Trophoblast cell (in vitro differentiated cells and primary cell): ENCODE results near the gene PRR23A.

ENCODE experiments used
- DNase-seq, 2 donors: peaks; one replicate each; pipeline ENCODE4 v3.0.0-alpha.2; 2016
- H2AFZ ChIP-seq: 2 replicates; pipeline ENCODE4 v1.6.1; 2013; ENCODE audit warnings: low read length, moderate library complexity, mild to moderate bottlenecking; ENCODE audit not compliant: insufficient read depth, poor library complexity
- H2AK5ac ChIP-seq: 2 replicates; pipeline ENCODE4 v1.6.1; 2013; ENCODE audit warnings: mild to moderate bottlenecking, low read length
- H2BK120ac ChIP-seq: 2 replicates; pipeline ENCODE4 v1.6.1; 2013; ENCODE audit warnings: low read length, mild to moderate bottlenecking, moderate library complexity; ENCODE audit not compliant: insufficient read depth, poor library complexity
- H2BK12ac ChIP-seq: 2 replicates; pipeline ENCODE4 v1.6.1; 2013; ENCODE audit warnings: mild to moderate bottlenecking, low read length, moderate library complexity
- H2BK5ac ChIP-seq: 2 replicates; pipeline ENCODE4 v1.6.1; 2013; ENCODE audit warnings: low read length, low read depth, moderate library complexity, mild to moderate bottlenecking; ENCODE audit not compliant: poor library complexity
- H3K14ac ChIP-seq: 2 replicates; pipeline ENCODE4 v1.6.1; 2013; ENCODE audit warnings: mild to moderate bottlenecking, low read length
- H3K18ac ChIP-seq: 2 replicates; pipeline ENCODE4 v1.6.1; 2013; ENCODE audit warnings: mild to moderate bottlenecking, low read length
- H3K23ac ChIP-seq: 2 replicates; pipeline ENCODE4 v1.6.1; 2013; ENCODE audit warnings: low read length
- H3K27ac ChIP-seq: 2 replicates; pipeline ENCODE4 v1.5.1; 2013; ENCODE audit warnings: low read depth, mild to moderate bottlenecking, inconsistent platforms, low read length, moderate library complexity
- H3K27me3 ChIP-seq: 2 replicates; pipeline ENCODE4 v1.6.1; 2013; ENCODE audit warnings: inconsistent platforms, mild to moderate bottlenecking, low read length, moderate library complexity; ENCODE audit not compliant: insufficient read depth
- H3K36me3 ChIP-seq, 2 experiments: 1 replicate in 1 of 2; 2 replicates in 1 of 2; pipeline ENCODE4 v1.6.1; 2013; ENCODE audit warnings: low read length in 2 of 2, mild to moderate bottlenecking in 2 of 2, moderate library complexity in 1 of 2; ENCODE audit not compliant: insufficient read depth in 2 of 2, control insufficient read depth in 1 of 2
- H3K4ac ChIP-seq: 2 replicates; pipeline ENCODE4 v1.6.1; 2013; ENCODE audit warnings: low read depth, mild to moderate bottlenecking, low read length, moderate library complexity
- H3K4me1 ChIP-seq, 2 experiments: 1 replicate in 1 of 2; 2 replicates in 1 of 2; pipeline ENCODE4 v1.6.1; 2013; ENCODE audit warnings: low read length in 2 of 2, mild to moderate bottlenecking in 2 of 2, moderate library complexity in 1 of 2; ENCODE audit not compliant: insufficient read depth in 2 of 2, control insufficient read depth in 1 of 2
- H3K4me2 ChIP-seq: 2 replicates; pipeline ENCODE4 v1.6.1; 2013; ENCODE audit warnings: inconsistent platforms, mild to moderate bottlenecking, low read length, moderate library complexity
- H3K4me3 ChIP-seq: 2 replicates; pipeline ENCODE4 v1.5.1; 2013; ENCODE audit warnings: mild to moderate bottlenecking, low read depth, low read length, inconsistent platforms
- H3K79me1 ChIP-seq: one replicate; pipeline ENCODE4 v1.6.1; 2013; ENCODE audit warnings: low read length
- H3K79me2 ChIP-seq: 2 replicates; pipeline ENCODE4 v1.6.1; 2013; ENCODE audit warnings: low read length, mild to moderate bottlenecking; ENCODE audit not compliant: control insufficient read depth, insufficient read depth, poor library complexity
- H3K9ac ChIP-seq: 2 replicates; pipeline ENCODE4 v1.6.1; 2013; ENCODE audit warnings: mild to moderate bottlenecking, low read length
- H3K9me3 ChIP-seq: 2 replicates; pipeline ENCODE4 v1.6.1; 2013; ENCODE audit warnings: low read depth, mild to moderate bottlenecking, control low read depth, inconsistent platforms, low read length; ENCODE audit not compliant: insufficient read depth
- H4K12ac ChIP-seq: 2 replicates; pipeline ENCODE4 v1.6.1; 2013; ENCODE audit warnings: low read depth, mild to moderate bottlenecking, low read length, moderate library complexity
- H4K8ac ChIP-seq: 2 replicates; pipeline ENCODE4 v1.6.1; 2013; ENCODE audit warnings: low read depth, mild to moderate bottlenecking, low read length, moderate library complexity
- H4K91ac ChIP-seq: one replicate; pipeline ENCODE4 v1.6.1; 2013; ENCODE audit warnings: low read depth, mild to moderate bottlenecking, low read length, moderate library complexity
- WGBS: extraction: QIAGEN DNeasy Blood & Tissue Kit; methylation state at CpG from one replicate; pipeline ENCODE4 v1.1.7; 2013; ENCODE audit warnings: missing lambda C conversion rate; ENCODE audit not compliant: insufficient read length, insufficient coverage; ENCODE audit errors: extremely low coverage; 5-methylcytosine and 5-hydroxymethylcytosine counted together

Gene PRR23A

GRCh38 chr3:138960417-138960852, 45.6 kb downstream of the PRR23A start:
- Histone ChIP-seq H3K36me3 (no peaks in the 10 kb centered on the region), H4K91ac (no peak overlapping the region), H3K14ac (no peak overlapping the region), H3K4me3 (no peak overlapping the region), H3K79me2 (no peaks in the 10 kb centered on the region), H3K9ac (no peak overlapping the region), H3K27ac (no peak overlapping the region), H3K4me1 (no peaks in the 10 kb centered on the region), H4K12ac (no peak overlapping the region), H3K9me3 (no peaks in the 10 kb centered on the region), H2AFZ (no peak overlapping the region), H3K27me3 (no peaks in the 10 kb centered on the region), H3K4ac (no peak overlapping the region), H4K8ac (no peak overlapping the region), H2BK120ac (no peak overlapping the region), H3K18ac (no peak overlapping the region), H3K79me1 (no peaks in the 10 kb centered on the region), H3K23ac (no peak overlapping the region), H2BK5ac (no peak overlapping the region), H2AK5ac (no peak overlapping the region), H3K4me2 (no peak overlapping the region), H2BK12ac (no peak overlapping the region)
- DNase-seq = no peak
- WGBS = no CpG with 5 or more reads among the region's 36 CpGs
